ENCODE results near the gene THRAP3. TPM values are rescaled to one million over a fixed set of nuclear protein-coding genes. Genes with fewer than 3 reads are reported as not detected.
"Not testable (repeated sequence)": the region's sequence is repeated elsewhere in the genome, so short reads cannot be mapped to it uniquely, and the experiment has no call there.

THRAP3 gene
- total RNA-seq, 1 donor from 2014 or later = 142 TPM

GRCh38 chr1:36187800-36188593 lies 36.2 kb upstream of the THRAP3 start:
- H3K27ac Mint-ChIP-seq = peak overlapping the region; percentile 67
- H3K4me3 Mint-ChIP-seq (ENCODE audit: low read depth) = no peak overlapping the region
- no peaks in the 10 kb centered on the region for H3K36me3 Mint-ChIP-seq (ENCODE audit: insufficient read depth)

GRCh38 chr1:36196805-36197204 lies 27.4 kb upstream of the THRAP3 start:
- H3K27me3 Mint-ChIP-seq; H3K4me3 Mint-ChIP-seq (ENCODE audit: low read depth); H3K4me1 Mint-ChIP-seq (ENCODE audit: low read depth); DNase-seq (ENCODE audit: low spot score, unreplicated experiment); H3K9me3 Mint-ChIP-seq (ENCODE audit: low read depth); H3K36me3 Mint-ChIP-seq (ENCODE audit: insufficient read depth); H3K27ac Mint-ChIP-seq: not testable (repeated sequence)

More at GRCh38 chr1:36187800-36188593, 36.2 kb upstream of the THRAP3 start:
- peak; percentile 86 for TF ChIP-seq CTCF (IDR thresholded peaks at IDR 0.05; ENCODE audit: unreplicated experiment)
- DNase-seq (ENCODE audit: low spot score, unreplicated experiment) = peak; percentile 55
- no peaks in the 10 kb centered on the region for H3K9me3 Mint-ChIP-seq (ENCODE audit: low read depth)
- H3K4me1 Mint-ChIP-seq (ENCODE audit: low read depth) = peaks cover 2% of the 10 kb centered on the region
- no peaks in the 10 kb centered on the region for H3K27me3 Mint-ChIP-seq

GRCh38 chr1:36198641-36199040 lies 25.6 kb upstream of the THRAP3 start:
- TF ChIP-seq CTCF (IDR thresholded peaks at IDR 0.05; ENCODE audit: unreplicated experiment) = no peak
- Mint-ChIP-seq H3K27me3 (peaks cover 6% of the 10 kb centered on the region), H3K27ac (no peak overlapping the region), H3K36me3 (ENCODE audit: insufficient read depth) (peaks cover 1% of the 10 kb centered on the region), H3K9me3 (ENCODE audit: low read depth) (no peaks in the 10 kb centered on the region), H3K4me1 (ENCODE audit: low read depth) (peaks cover 3% of the 10 kb centered on the region), H3K4me3 (ENCODE audit: low read depth) (no peak overlapping the region)
- DNase-seq (ENCODE audit: low spot score, unreplicated experiment) = no peak

- peaks cover 6% of the 10 kb centered on the region for H3K27me3 Mint-ChIP-seq
- no peaks in the 10 kb centered on the region for H3K9me3 Mint-ChIP-seq (ENCODE audit: low read depth)
- no peak overlapping the region for H3K27ac Mint-ChIP-seq
- peaks cover 5% of the 10 kb centered on the region for H3K4me1 Mint-ChIP-seq (ENCODE audit: low read depth)
- H3K36me3 Mint-ChIP-seq (ENCODE audit: insufficient read depth) = peaks cover 1% of the 10 kb centered on the region
- H3K4me3 Mint-ChIP-seq (ENCODE audit: low read depth) = no peak overlapping the region
- no peak for DNase-seq (ENCODE audit: low spot score, unreplicated experiment)
- TF ChIP-seq CTCF (IDR thresholded peaks at IDR 0.05; ENCODE audit: unreplicated experiment) = no peak
Observed at GRCh38 chr1:36199934-36200741, 24.1 kb upstream of the THRAP3 start.

- TF ChIP-seq CTCF (IDR thresholded peaks at IDR 0.05; ENCODE audit: unreplicated experiment) = no peak
- H3K27ac Mint-ChIP-seq = no peak overlapping the region
- H3K4me1 Mint-ChIP-seq (ENCODE audit: low read depth) = peaks cover 11% of the 10 kb centered on the region
- no peaks in the 10 kb centered on the region for H3K36me3 Mint-ChIP-seq (ENCODE audit: insufficient read depth)
- no peaks in the 10 kb centered on the region for H3K9me3 Mint-ChIP-seq (ENCODE audit: low read depth)
- no peak for DNase-seq (ENCODE audit: low spot score, unreplicated experiment)
- no peak overlapping the region for H3K4me3 Mint-ChIP-seq (ENCODE audit: low read depth)
- H3K27me3 Mint-ChIP-seq = peaks cover 6% of the 10 kb centered on the region
Observed at GRCh38 chr1:36203027-36203553, 21.2 kb upstream of the THRAP3 start.
